T follicular helper cell (primary cell): ENCODE measurements around the gene CTAGE1.

Experiments
- DNase-seq: peaks from one replicate; pipeline ENCODE4 v3.0.0-alpha.2; 2020; ENCODE audit warnings: low read depth

CTAGE1 gene

GRCh38 chr18:22391407-22392345 lies 26.0 kb downstream of the CTAGE1 start:
- DNase-seq = no peak

- no peak for DNase-seq
These were observed 29.9 kb downstream of the CTAGE1 start for GRCh38 chr18:22387787-22388186.

- DNase-seq = no peak
These were observed 30.4 kb downstream of the CTAGE1 start for GRCh38 chr18:22387364-22387763.

- no peak for DNase-seq
These were observed 32.0 kb downstream of the CTAGE1 start for GRCh38 chr18:22385718-22386117.

GRCh38 chr18:22378672-22379282 lies 38.9 kb downstream of the CTAGE1 start:
- DNase-seq = no peak

- DNase-seq = no peak
These were observed 39.9 kb downstream of the CTAGE1 start for GRCh38 chr18:22377769-22378168.

- no peak for DNase-seq
These were observed 47.3 kb downstream of the CTAGE1 start for GRCh38 chr18:22370414-22370813.

- no peak for DNase-seq
These were observed 49.7 kb downstream of the CTAGE1 start for GRCh38 chr18:22368021-22368420.

DNA sequence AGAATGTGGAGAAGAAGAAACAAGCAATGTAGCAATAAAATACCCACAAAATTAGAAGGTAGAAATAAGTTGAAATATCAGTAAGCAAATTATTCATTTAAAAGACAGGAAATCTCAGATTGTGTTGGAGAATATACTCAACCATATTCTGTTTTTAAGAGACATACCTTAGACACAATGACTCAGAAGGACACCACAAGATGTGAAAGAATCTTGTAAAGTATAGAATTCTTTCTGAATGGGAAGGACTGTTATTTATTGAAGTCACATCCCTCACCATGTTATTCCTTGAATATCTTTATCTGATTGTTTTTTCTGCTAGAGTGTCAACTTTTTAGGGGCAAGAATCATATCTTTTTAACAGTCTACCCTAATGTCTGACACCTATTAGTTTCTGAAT lies 50.4 kb downstream of the CTAGE1 start:
- no peak for DNase-seq

DNA sequence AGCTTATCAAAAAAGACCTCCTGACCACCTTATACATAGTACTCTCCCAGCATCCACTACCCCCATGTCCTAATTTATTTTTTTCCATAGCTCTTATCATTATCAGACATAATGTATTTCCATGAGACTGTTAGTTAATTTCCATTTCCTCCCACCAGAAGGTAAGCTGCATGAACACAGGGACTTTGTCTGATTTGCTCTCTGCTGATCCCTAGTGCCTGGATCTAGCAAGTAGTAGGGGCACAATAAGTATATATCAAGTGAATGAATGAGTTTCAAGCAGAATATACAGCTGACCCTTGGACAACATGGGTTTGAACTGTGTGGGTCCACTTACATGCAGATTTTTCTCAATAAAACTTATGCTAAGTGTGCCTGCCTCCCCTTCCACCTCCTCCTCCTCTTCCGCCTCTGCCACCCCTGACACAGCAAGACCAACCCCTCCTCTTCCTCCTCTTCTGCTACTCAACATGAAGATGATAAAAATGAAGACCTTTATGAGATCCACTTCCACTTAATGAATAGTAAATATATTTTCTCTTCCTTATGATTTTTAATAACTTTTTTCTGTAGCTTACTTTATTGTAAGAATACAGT lies 53.8 kb downstream of the CTAGE1 start:
- no peak for DNase-seq
